ENCODE measurements around the gene KCNG2. TPM values are rescaled to one million over a fixed set of nuclear protein-coding genes. Genes with fewer than 3 reads are reported as not detected.
A peak's percentile ranks its signal among the peaks of the same experiment; 100 is the strongest.

Gene KCNG2
- total RNA-seq, 4 donors from 2014 or later = 0.41 to 6.7 TPM; not detected in 2

- peaks cover 5 to 89% (median 59%) of the 10 kb centered on the region in 4 donors for H3K4me1 ChIP-seq
- H3K4me3 ChIP-seq = no peak overlapping the region
- peak overlapping the region; percentile 68 to 88 (median 76) for H3K27ac ChIP-seq
- H3K36me3 ChIP-seq = peaks cover 0 to 13% (median 2%) of the 10 kb centered on the region in 4 donors
- no peaks in the 10 kb centered on the region for H3K9me3 ChIP-seq
- intact Hi-C loops (cut with DNase I; ENCODE audit: low total_unique reads) (no loop called here), in situ Hi-C loops (cut with MboI; ENCODE audit: low pct_ligation_motif_present in 1 of 4, low pct_unique_long_range_greater_than_20kb in 1 of 4, low sequenced_read_pairs in 3 of 4) (no loop called here)
- DNase-seq = peak; percentile 72
- TF ChIP-seq POLR2AphosphoS5 (IDR thresholded peaks at IDR 0.05) (peak in 1 of 3 donors; percentile 69), CTCF (IDR thresholded peaks at IDR 0.05) (peak in 2 of 5 experiments; percentile 14 to 26), POLR2A (IDR thresholded peaks at IDR 0.05) (peak; percentile 39), EP300 (IDR thresholded peaks at IDR 0.05; ENCODE audit: low read depth) (no peak)
- H3K27me3 ChIP-seq = no peaks in the 10 kb centered on the region
- 65% methylated on average over 31 of the region's 31 CpGs; no CpG with 5 or more reads in 1 of the 2 donors for WGBS, 2 donors (ENCODE audit: low coverage in 1 of 2)
Observed at GRCh38 chr18:79942786-79943607, 145.3 kb downstream of the KCNG2 start.

- no peaks in the 10 kb centered on the region for H3K27me3 ChIP-seq
- in situ Hi-C loops (cut with MboI; ENCODE audit: low pct_ligation_motif_present in 1 of 4, low pct_unique_long_range_greater_than_20kb in 1 of 4, low sequenced_read_pairs in 3 of 4) = no loop called here
Observed at GRCh38 chr18:79943608-79944125, 145.9 kb downstream of the KCNG2 start.

GRCh38 chr18:79944126-79944731 is 146.5 kb downstream of the KCNG2 start:
- Histone ChIP-seq H3K4me1 (peaks cover 13 to 89% (median 59%) of the 10 kb centered on the region in 4 donors), H3K27me3 (no peaks in the 10 kb centered on the region), H3K36me3 (peaks cover 0 to 13% (median 2%) of the 10 kb centered on the region in 4 donors), H3K9me3 (no peaks in the 10 kb centered on the region), H3K4me3 (no peak overlapping the region), H3K27ac (peak overlapping the region; percentile 68 to 88 (median 76))
- peak; percentile 38 for DNase-seq
- TF ChIP-seq POLR2A (IDR thresholded peaks at IDR 0.05) = no peak
- no peak for TF ChIP-seq CTCF (IDR thresholded peaks at IDR 0.05)
- no peak for TF ChIP-seq POLR2AphosphoS5 (IDR thresholded peaks at IDR 0.05)
- TF ChIP-seq EP300 (IDR thresholded peaks at IDR 0.05; ENCODE audit: low read depth) = no peak
- intact Hi-C loops (cut with DNase I; ENCODE audit: low total_unique reads) (no loop called here), in situ Hi-C loops (cut with MboI; ENCODE audit: low pct_ligation_motif_present in 1 of 4, low pct_unique_long_range_greater_than_20kb in 1 of 4, low sequenced_read_pairs in 3 of 4) (no loop called here)
- WGBS, 2 donors (ENCODE audit: low coverage in 1 of 2) = 57% methylated on average over 11 of the region's 11 CpGs; no CpG with 5 or more reads in 1 of the 2 donors

More at GRCh38 chr18:79943608-79944125, 145.9 kb downstream of the KCNG2 start:
- H3K4me1 ChIP-seq = peaks cover 7 to 89% (median 59%) of the 10 kb centered on the region in 4 donors
- TF ChIP-seq EP300 (IDR thresholded peaks at IDR 0.05; ENCODE audit: low read depth) = no peak
- TF ChIP-seq CTCF (IDR thresholded peaks at IDR 0.05) = no peak
- TF ChIP-seq POLR2AphosphoS5 (IDR thresholded peaks at IDR 0.05) = no peak
- no peak for TF ChIP-seq POLR2A (IDR thresholded peaks at IDR 0.05)
- peak; percentile 17 for DNase-seq
- H3K9me3 ChIP-seq = no peaks in the 10 kb centered on the region
- H3K4me3 ChIP-seq = no peak overlapping the region
- intact Hi-C loops (cut with DNase I; ENCODE audit: low total_unique reads) = no loop called here
- 58% methylated on average over 20 of the region's 20 CpGs; no CpG with 5 or more reads in 1 of the 2 donors for WGBS, 2 donors (ENCODE audit: low coverage in 1 of 2)
- peak overlapping the region; percentile 68 to 88 (median 76) for H3K27ac ChIP-seq
- peaks cover 0 to 13% (median 2%) of the 10 kb centered on the region in 4 donors for H3K36me3 ChIP-seq

- intact Hi-C loops (cut with DNase I; ENCODE audit: low total_unique reads) = loop anchor here (1.0 kb wide), 1 partner anchor 32 kb away; no protein-coding TSS in a partner anchor
- peak overlapping the region; percentile 68 to 88 (median 76) for H3K27ac ChIP-seq
- peaks cover 0 to 13% (median 2%) of the 10 kb centered on the region in 4 donors for H3K36me3 ChIP-seq
- WGBS, 2 donors (ENCODE audit: low coverage in 1 of 2) = 56% methylated on average over 3 of the region's 3 CpGs; no CpG with 5 or more reads in 1 of the 2 donors
- TF ChIP-seq CTCF (IDR thresholded peaks at IDR 0.05) = no peak
- no peak for TF ChIP-seq POLR2A (IDR thresholded peaks at IDR 0.05)
- TF ChIP-seq EP300 (IDR thresholded peaks at IDR 0.05; ENCODE audit: low read depth) = no peak
- TF ChIP-seq POLR2AphosphoS5 (IDR thresholded peaks at IDR 0.05) = no peak
- peaks cover 18 to 93% (median 62%) of the 10 kb centered on the region in 4 donors for H3K4me1 ChIP-seq
- no peaks in the 10 kb centered on the region for H3K9me3 ChIP-seq
- H3K4me3 ChIP-seq = no peak overlapping the region
- peak; percentile 4 for DNase-seq
- in situ Hi-C loops (cut with MboI; ENCODE audit: low pct_ligation_motif_present in 1 of 4, low pct_unique_long_range_greater_than_20kb in 1 of 4, low sequenced_read_pairs in 3 of 4) = no loop called here
- H3K27me3 ChIP-seq = no peaks in the 10 kb centered on the region
Observed at GRCh38 chr18:79944746-79945117, 147.0 kb downstream of the KCNG2 start.

Data from transverse colon (tissue), 4 donors.